Epithelial cell of proximal tubule (primary cell): ENCODE data around the gene NDUFA13. TPM values are rescaled to one million over a fixed set of nuclear protein-coding genes. Genes with fewer than 3 reads are reported as not detected.

Source experiments
- DNase-seq: peaks from one replicate; pipeline ENCODE4 v3.0.0-alpha.2; 2011; ENCODE audit warnings: low read depth
- H3K4me3 ChIP-seq: 2 replicates; pipeline ENCODE4 v1.5.1; 2011; ENCODE audit warnings: low read depth, mild to moderate bottlenecking, low read length
- total RNA-seq: library from RNA; depleted of rRNA; stranded (reverse); fragments of >200 nt; gene quantifications from 2 replicates; pipeline ENCODE4 v1.2.3, GENCODE V29; 2015
- TF ChIP-seq, protein P1 (sequence below): conservative IDR thresholded peaks from 2 replicates; pipeline ENCODE4 v1.5.1; 2012; ENCODE audit warnings: low read depth, mild to moderate bottlenecking, low read length

Gene NDUFA13
- total RNA-seq, 1 donor from 2014 or later, result 166 TPM

DNA sequence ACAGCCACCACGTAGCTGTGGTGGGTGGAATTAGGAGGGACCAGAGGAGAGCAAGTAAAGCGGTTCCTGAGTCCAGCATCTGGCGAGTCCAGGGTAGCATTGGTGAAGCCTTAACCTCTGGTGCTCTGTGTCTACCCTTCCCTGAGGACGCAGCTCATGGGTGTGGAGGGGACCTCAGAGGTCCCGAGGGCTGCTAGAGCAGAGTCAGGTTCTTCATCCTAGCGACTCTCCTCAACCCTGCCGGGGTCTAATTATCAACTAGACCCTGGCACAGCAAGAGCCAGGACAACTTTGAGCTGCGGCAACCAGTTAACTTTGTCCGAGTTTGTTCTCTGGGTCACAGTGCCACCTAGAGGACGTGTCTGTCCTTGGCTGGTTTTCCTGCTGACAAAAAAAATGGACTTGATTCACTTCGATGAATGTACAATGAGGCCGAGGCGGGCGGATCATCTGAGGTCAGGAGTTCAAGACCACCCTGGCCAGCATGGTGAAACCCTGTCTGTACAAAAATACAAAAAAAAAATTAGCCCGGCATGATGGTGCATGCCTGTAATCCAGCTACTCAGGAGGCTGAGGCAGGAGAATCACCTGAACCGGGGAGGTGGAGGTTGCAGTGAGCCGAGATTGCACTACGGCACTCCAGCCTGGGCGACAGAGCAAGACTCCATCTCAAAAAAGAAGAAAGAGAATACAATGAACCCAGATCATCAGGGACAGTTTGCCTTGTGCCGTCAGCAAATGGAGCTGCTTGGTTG lies 25.6 kb upstream of the NDUFA13 start:
- DNase-seq, result peak; percentile 59
- TF ChIP-seq, protein P1, sequence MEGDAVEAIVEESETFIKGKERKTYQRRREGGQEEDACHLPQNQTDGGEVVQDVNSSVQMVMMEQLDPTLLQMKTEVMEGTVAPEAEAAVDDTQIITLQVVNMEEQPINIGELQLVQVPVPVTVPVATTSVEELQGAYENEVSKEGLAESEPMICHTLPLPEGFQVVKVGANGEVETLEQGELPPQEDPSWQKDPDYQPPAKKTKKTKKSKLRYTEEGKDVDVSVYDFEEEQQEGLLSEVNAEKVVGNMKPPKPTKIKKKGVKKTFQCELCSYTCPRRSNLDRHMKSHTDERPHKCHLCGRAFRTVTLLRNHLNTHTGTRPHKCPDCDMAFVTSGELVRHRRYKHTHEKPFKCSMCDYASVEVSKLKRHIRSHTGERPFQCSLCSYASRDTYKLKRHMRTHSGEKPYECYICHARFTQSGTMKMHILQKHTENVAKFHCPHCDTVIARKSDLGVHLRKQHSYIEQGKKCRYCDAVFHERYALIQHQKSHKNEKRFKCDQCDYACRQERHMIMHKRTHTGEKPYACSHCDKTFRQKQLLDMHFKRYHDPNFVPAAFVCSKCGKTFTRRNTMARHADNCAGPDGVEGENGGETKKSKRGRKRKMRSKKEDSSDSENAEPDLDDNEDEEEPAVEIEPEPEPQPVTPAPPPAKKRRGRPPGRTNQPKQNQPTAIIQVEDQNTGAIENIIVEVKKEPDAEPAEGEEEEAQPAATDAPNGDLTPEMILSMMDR, result peak; percentile 81
- H3K4me3 ChIP-seq, result peak overlapping the region; percentile 25

DNA sequence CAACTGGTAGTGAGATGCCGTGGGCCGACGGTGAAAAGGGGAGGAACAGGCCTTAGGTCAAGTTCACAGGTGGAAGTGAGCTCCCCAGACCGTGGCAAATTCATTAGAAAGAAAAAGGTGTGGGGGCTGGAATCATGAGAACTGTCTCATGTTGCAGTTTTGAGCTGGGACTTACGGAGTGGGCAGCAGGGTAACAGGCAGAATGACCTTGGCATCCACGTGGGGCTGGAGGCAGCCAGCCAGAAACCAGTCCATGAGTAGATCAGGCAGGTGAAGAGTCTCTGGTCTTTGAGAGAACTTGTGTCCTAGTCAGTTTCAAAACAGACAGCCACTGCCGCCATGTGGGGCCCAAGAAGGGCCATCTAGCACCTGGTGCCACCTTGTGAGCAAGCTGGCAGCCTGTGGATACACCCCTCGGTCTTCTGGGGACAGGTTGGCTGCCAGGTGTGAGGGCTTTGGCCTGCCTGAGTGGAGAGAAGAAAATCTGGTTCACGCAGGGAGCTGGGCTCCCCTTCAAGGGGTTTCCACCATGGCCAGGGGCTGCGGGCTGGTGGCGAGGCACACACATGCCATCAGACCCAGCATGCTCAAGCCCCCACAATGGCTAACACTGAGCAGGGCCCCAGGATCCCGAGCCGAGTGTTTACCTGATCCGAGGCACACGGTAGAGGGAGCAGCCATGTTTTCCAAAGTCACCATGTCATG lies 24.6 kb upstream of the NDUFA13 start:
- no peak for DNase-seq
- TF ChIP-seq, protein P1, result no peak
- H3K4me3 ChIP-seq, result no peak overlapping the region

DNA sequence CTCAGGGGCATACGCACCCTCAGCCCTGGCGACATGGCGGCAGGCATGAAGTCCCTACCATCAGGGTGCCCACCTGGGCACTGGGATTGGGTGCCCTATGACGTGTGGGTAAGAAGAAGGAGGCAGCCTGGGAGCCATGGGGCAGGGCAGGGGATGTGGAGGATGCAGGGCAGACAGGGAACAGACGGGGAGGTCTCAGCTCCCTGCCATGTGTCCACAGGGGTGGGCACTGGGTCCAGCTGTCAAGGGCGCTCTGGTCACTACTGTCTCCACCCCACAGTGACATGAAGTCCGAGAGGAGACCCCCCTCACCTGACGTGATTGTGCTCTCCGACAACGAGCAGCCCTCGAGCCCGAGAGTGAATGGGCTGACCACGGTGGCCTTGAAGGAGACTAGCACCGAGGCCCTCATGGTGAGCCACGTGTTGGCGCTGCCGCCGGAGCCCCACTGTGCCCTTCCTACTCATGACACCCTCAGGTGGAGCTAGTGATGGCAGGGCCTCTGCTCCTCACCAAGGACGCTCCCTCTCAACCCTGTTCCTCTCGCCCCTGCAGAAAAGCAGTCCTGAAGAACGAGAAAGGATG lies 23.9 kb upstream of the NDUFA13 start:
- DNase-seq, result no peak
- H3K4me3 ChIP-seq, result no peak overlapping the region
- TF ChIP-seq, protein P1, result no peak

DNA sequence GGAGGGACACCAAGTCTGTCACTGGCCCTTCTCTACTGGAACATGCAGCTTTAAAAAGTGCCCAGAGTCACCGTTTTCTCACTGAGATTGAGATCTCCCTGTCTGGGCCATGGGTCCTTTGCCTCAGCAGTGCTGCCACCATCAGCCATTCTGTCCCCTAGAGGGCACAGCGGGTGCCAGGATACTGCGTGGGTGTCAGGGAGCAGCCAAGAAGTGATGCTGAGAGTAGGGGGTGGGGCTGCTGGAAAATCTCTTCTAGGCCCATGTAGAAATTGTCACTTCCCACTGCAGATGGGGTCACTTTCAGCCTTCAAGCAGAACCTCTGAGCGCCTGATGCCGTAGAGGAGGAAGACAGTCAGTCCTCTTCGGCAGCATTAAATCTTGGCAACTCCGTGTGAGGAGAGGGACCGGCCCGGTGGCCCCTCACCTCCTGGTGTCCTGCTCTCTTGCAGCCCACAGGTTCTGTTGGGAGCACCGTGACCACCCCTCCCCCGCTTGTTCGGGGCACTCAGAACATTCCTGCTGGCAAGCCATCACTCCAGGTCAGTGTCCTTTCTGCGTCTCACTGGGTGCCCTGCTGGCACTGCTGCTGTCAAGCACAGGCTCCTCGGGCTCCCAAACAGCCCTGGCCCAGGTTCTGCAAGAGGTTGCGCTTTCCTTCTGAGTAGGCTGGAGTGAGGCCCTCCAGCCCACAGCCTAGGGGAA lies 22.0 kb upstream of the NDUFA13 start:
- DNase-seq, result no peak
- no peak overlapping the region for H3K4me3 ChIP-seq
- TF ChIP-seq, protein P1, result no peak

DNA sequence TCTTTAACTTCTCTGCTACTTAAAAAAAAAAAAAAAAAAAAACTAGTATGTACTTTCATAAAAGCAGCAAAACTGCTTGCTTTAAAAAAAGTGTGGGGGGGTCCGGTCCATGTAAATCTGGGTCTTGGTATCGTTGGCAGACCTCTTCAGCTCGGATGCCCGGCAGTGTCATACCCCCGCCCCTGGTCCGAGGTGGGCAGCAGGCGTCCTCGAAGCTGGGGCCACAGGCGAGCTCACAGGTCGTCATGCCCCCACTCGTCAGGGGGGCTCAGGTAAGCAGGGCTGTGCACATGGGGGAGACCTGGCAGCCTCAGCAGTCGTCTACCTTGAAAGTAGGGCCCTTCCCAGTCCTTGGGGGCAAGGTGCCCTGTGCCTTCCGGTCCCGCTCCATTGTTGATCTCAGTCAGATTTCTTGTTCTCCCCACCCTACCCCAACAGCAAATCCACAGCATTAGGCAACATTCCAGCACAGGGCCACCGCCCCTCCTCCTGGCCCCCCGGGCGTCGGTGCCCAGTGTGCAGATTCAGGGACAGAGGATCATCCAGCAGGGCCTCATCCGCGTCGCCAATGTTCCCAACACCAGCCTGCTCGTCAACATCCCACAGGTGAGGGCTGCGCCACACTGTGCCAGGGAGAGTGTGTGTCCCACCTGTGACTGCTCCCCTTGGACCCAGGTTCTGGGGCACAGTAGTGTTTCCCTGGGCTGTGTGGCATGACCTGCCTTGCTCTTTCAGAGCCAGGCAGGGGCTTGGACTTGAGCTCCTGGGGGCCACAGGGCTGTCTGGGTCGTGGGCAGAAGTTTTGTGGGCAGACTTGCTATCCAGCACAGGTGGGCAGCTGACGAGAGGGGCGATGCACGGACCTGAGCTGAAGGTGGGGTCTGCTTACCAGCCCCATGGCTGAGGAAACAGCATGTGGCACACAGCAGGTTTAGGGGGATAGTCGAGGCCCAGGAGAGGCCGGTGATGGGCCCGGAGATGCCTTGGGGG lies 20.1 kb upstream of the NDUFA13 start:
- TF ChIP-seq, protein P1, result no peak
- DNase-seq, result no peak
- no peak overlapping the region for H3K4me3 ChIP-seq
